GM12801 (cell line): Measurements from ENCODE around the gene WDR49.

ENCODE experiments used
- CTCF ChIP-seq: IDR thresholded peaks from one replicate; pipeline ENCODE4 v1.5.1; 2011; ENCODE audit warnings: control low read depth; ENCODE audit not compliant: insufficient read length; ENCODE audit errors: extremely low read depth

The WDR49 gene

GRCh38 chr3:167450675-167451074 lies 203.1 kb downstream of the WDR49 start:
- TF ChIP-seq CTCF = no peak

- no peak for TF ChIP-seq CTCF
These were observed 203.5 kb downstream of the WDR49 start for GRCh38 chr3:167450195-167450594.

GRCh38 chr3:167445491-167445890 lies 208.3 kb downstream of the WDR49 start:
- TF ChIP-seq CTCF = no peak

GRCh38 chr3:167441256-167441655 lies 212.5 kb downstream of the WDR49 start:
- TF ChIP-seq CTCF = no peak

DNA sequence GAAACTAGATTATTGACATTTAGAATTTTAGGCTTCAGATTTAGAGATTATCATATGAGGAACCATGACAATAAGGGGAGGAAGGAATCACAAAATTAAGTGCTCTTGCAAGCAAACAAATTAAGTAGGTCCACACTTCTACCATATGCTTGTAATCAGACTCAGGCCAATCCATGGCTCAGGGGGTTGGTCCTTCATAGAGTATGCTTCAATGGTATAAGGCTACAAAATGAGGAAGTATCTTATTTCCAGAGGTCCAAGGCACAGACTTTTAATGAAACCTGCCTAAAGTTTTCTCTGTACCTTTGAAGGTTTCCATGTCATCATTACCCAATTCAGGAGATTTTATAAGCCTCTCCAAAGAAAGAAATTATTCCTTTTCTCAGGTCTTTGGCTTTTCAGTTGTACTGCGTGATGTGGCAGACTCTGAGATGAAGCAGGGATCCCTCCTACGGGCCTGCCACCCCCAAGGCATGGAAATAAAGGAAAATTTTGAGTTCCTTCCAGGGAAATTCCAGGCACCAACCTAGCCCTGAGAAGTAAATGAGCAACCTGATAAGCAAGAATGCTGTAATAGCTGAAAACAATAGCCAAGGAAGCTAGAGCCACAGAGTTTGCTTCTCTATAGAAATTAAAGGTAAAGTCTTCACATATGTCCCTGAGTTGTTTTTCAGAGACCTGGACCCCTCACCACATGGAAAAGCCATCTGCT lies 216.2 kb downstream of the WDR49 start:
- no peak for TF ChIP-seq CTCF
